Activated CD4-positive, alpha-beta T cell treated with anti-CD3 and anti-CD28 coated beads, Interleukin-2, amount 50 U/mL, for 24 hours (primary cell): ENCODE measurements around the gene QSOX2.
"Not testable (repeated sequence)": the region's sequence is repeated elsewhere in the genome, so short reads cannot be mapped to it uniquely, and the experiment has no call there.

ENCODE experiments used
- DNase-seq, 2 donors: peaks; one replicate each; pipeline ENCODE4 v3.0.0-alpha.2; 2020; ENCODE audit warnings: low read depth in 1 of 2, low spot score in 1 of 2

The QSOX2 gene

DNA sequence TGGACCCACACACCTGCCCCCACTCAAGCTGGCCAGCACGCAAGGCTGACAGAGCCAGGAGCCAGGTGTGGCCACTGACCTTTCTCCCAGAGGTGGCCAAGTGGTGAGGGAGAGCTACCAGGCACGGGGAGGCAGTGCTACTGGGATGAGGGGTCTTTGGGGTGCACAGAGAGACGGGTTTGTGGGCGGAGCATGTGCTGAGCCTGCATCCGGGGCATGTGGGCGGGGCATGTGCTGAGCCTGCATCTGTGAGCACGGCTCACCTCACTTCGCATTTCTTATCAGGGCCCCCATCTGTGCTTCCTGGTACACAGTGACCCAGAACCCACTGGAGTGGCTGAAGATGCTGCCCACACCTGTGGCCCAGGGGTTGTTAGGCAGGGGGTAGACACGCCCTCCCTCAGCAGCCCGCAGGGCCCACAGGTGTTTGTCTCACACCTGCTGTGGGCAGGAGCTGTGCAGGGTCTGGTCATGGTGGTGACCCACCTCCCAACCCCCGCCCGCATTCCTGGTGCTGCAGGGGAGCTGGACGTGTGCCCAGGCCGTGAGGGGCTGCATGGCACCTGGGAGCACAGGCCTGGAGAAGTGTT, 36.8 kb upstream of the QSOX2 start:
- DNase-seq, result no peak

DNA sequence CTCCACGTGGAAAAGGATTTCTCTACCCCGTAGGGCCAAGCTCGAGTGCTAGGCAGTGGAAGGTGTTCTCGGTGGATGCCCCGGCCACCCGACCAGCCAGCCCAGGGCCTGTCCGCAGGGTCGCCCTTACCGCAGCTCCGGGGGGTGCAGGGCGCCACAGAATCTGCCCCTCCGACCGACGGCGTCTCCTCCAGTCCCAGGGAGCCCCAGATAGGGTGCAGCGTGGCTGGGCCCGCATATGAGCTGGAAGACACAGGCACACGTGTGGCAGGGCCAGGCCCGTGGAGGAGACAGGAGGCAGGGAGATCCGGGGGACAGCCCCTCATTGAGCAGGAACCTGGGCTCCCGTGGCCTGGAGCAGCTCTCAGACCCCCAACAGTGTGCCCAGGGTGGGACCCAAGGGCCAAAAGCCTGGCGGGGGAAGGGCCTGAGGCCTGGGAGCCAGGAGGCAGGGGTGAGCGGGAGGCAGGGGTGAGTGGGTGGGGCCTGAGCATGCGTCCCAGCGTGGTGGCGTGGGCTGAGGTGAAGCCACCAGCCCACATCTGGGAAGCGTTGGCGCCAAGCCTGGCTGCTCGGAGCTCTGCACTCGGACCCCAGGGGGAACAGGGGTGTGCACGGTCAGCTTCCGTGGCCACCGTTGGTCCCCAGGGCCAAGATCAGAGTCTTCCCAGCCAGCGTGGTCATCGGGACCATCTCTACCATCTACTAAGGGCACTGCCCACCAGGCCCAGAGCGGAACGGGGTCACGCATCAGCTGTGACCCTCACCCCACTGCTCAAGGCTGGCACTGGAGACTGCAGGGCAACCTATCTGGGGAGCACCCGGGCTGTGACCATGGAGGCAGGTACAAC, 36.0 kb upstream of the QSOX2 start:
- no peak for DNase-seq

DNA sequence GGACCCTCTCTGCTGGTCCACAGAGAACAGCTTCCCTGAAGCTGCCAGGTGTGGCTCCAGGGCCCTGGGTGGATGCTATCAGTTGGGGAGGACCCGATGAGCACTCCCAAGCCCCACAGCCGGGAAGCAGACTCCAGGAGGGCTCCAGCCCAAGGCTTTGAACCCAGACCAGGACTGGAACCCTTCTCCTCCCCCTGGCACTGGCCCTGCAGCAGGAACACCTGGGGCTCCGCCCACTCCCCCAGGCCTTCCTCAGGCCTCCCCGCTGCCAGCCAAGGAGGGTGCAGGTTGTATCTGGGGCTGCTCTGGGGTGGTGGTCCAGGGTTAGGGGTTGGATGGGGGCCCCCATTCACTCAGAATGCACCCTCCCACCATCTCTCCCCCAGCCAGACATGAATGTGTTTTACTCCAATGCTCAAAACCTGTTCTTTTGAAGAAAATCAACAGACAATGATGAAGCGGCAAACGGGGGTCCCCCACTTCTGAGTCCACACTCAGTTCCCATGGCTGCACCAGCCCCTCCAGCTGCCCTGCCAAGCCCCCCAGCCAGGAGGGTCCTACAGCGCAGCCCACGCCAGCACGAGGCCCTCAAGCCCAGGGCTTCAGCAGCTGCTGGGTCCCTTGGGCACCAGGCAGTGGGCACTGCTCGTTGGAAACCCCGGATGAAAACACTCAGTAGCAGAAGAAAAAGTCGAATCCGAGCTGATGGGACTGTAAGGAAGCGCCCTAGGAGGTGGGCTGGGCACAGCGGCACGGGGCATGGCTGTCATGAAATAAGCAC, 35.1 kb upstream of the QSOX2 start:
- DNase-seq, result no peak

DNA sequence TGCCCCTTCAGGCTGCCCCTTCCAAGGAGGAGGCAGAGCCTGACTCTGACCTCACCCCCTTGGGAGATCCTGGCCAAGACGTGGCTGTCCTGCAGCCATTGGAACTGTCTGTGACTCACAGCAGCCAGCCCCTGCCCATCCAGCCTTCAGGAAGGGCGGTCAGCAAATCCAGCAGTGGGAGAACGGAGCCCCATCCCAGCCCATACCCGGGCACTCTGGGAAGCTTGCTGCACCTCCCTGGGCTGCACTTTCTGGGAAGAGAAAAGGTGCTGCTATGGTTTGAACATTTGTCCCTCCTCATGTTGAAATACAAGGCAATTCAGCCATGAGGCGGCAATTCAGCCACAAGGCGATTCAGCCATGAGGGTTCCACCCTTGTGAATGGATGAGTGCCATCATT, 33.9 kb upstream of the QSOX2 start:
- no peak for DNase-seq

DNA sequence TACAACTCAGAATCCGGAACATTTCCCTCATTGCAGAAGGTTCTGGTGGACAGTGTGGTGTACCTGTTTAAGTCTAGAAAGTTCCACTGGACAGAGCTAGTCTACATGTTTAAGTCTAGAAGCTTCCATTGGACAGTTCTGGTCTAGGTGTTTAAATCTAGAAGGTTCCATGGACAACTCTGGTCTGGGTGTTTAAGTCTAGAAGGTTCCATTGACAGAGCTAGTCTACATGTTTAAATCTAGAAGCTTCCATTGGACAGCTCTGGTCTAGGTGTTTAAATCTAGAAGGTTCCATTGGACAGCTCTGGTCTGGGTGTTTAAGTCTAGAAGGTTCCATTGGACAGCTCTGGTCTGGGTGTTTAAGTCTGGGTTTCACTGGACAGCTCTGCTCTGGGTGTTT, 33.3 kb upstream of the QSOX2 start:
- no peak for DNase-seq

DNA sequence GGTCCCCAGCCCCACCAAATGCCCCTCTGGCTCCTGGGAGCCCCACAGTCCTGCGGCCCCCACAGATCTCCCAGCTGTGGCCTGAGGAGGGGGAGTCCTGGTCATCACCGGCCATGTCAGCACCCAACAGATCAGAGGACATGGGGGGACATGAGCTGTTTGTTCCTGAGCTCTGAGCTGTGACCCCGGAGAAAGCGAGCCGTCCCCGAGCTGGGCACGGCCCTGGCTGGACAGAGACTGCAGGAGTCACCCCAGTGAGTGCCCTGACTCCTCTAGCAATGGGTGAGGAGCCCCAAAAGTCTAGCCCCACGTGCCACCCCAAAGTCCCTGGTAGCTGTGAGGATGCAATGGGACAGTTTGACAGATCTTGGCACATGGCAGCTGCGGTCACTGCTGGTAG, 32.6 kb upstream of the QSOX2 start:
- no peak for DNase-seq

DNA sequence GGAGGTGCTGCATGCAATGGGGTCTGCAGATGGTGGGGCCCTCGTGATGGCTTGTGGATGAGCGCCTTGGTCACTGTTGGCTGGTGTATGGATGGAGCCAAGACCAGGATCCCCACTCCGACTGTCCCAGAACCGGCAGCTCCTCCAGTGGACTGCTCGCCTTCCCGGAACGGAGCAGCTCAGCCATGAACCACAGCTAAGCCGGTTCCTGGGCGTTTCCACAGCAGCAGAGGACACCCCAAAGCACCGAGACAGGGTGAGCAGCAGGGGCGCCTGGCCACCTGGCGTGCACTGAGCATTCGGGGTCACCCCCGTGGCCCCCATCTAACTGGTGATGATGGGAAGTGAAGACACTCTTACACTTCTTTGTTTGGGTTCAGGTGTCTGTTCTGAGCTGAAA, 32.1 kb upstream of the QSOX2 start:
- no peak for DNase-seq

DNA sequence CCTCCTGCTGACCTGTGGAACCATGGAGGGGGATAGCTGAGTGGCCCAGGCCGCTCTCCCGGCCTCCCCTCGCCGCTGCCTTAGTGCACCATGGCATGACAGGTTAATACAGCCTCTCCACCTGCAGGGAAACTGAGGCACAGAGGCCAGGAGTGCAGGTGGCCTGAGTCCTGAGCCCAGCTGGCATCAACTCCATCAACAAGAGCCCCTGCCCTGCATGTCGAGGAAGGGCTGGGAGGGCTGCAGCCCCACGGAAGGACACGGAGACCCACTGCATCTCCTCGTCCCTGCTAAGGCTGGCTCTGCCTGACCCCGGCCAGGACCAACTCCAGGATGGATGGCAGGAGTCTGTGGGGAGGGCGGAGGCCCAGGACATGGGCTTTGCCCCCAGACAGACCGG, 31.1 kb upstream of the QSOX2 start:
- no peak for DNase-seq

DNA sequence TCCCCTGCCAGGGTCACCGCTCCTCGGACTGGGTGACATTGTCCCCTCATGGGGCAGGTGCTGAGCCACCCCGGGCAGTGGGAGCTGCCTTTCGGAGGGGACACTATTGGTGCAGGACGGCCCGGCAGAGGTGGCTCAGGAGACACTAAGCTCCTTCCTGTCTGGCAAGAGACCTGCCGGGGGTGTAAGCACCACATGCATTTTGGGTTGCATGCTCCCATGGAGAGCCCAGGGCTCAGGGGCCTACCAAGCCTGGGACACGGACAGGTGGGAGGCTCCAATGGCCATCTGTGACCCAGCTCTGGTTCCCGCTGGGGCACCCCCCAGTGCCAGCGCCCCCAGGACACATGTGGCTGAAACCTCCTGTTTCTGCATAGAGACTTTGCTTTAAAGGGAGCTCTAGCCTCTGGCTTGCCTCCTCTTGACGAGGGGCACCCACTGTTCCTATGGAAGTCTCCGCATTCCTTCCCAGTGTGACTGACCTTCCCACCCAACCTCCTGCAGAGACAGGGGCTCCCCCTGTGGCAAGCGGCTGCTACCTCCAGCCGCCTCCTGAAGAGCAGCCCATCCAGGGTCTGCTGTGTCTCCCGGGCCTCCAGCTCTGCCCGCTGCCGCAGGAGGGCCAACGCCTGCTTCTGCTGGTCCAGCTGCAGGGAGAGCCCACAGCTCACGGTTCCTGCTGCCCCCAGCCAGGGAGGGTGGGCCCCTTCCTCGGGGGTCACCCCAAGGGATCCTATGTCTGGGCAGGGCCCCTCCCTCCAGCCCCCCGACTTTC, 30.2 kb upstream of the QSOX2 start:
- DNase-seq, result no peak

DNA sequence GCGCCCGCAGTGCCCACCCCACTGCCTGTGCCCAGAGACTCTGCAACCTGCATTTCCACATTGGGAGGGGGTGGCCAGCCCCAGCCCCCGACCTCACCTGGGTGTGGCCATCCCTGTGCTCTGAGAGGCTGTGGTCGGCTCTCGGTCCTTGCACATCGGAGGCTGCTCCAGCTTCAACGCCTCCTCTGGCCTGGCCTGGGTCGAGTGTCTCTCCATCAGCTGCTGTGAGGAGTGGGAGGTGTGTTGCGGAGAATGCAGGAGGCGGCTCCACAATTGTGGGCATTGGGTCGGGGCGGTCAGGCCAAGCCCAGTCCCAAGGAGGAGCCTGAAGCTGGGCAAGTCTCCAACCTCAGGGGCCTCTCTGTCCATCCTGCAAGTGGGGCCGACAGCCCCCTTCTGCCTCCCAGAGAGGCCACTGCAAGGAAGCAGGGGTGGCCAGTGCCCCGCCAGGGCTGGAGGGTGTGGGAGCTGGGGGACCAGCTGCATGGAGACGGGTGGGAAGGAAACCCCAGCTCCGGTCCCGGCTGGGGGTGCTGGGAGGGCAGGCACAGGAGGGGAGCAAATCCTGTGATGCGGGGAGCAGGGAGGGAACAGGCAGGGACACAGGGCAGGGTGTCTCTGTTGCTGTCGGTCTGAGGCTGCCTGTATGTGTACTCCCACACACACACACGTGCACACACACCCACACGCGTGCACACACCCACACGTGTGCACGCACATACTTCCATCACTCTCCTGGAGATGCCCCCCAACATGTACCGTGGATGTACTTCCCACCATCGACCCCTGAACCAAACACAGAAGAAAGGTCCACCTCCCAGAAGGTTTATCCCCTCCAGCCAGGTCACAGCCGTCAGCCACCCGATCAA, 29.4 kb upstream of the QSOX2 start:
- no peak for DNase-seq

DNA sequence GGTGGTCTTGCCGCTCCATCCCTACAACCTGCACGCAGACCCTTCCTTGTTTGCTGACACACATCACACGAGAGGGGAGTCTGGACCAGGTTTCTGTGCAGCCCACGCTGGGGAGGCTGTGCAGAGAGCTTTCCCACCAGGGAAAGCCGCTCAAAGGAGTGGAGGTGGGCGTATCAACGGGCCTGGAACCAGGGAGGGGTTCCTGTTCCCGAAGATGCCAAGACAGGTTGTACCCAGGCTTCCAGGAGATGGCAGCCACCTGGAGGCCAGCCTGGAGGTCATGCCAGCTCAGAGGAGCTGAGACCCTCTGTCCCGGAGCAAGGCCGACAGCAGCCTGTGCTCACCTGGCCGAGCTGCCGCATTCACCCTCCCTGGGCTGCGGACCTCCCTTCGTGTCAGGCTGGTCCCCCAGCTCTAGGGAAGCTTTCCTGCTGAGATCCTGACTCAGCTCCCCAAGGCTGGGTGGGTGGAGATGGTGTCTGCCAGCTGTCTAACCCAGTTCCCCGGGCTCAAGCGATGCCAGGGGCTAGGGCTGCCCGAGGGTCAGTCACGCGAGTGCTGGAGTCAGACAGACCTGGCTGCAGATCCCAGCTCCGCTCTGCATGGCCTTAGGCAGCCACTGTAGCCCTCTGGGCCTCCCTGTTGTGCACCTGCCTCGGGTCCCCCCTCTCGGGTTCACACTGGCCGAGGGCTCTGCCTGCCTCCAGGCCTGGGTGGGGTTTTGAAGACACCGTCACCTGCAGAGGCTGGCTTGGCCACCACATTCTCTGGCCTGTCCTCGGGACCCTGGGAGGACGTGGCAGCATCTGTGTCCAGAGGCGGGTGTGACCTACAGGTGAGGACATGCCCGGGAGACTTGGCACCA, 28.5 kb upstream of the QSOX2 start:
- DNase-seq, result no peak

DNA sequence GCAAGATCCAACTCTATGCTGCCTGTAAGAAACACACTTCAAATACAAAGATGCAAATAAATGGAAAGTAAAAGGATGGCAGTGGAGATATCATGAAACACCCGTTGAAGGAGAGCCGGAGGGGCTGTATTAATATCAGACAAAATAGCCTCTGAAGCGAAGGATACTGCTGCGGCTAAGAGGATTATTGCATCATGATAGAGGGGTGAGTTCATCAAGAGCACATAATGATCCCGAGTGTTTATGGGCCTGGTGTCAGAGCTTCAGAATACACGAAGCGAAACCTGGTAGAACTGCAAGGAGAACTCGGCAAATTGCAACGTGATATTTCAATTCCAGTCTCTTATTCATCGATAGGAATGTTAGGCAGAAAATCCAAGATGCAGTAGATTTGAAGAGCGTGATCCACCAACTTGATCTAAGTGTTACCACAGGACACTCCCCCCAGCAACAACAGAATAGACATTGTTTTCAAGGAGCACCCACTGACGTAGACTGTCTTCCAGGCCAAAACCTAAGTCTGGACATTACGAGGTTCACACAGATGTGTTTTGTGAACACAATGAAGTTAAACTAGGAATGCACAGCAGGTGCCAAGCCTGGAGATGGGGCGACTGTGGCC, 27.7 kb upstream of the QSOX2 start:
- no peak for DNase-seq

DNA sequence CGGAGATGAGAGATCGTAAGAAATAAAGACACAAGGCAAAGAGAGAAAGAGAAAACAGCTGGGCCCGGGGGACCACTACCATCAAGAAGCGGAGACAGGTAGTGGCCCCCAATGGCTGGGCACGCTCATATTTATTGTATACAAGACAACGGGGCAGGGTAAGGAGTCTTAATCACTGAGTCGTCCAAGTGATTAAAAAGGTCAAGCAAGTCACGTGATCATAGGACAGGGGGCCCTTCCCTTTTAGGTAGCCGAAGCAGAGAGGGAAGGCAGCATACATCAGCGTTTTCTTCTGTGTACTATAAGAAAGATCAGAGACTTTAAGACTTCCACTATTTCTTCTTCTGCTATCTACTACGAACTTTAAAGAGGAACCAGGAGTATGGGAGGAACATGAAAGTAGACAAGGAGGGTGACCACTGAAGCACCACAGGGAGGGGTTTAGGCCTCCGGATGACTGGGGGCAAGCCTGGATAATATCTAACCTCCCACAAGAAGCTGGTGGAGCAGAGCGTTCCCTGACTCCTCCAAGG, 24.6 kb upstream of the QSOX2 start:
- no peak for DNase-seq

DNA sequence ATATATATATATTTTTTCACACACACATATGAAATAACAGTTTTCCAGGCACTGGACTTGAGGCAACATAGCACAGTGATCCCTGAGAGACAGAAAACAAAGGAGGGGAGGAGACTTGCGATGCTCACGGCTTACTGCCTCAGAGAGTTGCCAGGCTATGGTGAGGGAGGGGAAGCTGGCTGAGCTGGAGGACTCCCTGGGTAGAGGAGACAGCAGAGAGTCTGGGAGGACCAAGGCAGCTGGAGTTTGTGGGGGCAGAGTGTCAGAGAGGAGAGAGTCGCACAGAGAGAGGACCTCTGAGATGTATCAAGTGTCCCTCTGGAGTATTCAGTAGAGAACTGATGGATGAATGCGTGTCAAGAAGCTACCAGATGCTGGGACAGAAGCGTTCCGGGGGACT, 23.1 kb upstream of the QSOX2 start:
- DNase-seq, result no peak

DNA sequence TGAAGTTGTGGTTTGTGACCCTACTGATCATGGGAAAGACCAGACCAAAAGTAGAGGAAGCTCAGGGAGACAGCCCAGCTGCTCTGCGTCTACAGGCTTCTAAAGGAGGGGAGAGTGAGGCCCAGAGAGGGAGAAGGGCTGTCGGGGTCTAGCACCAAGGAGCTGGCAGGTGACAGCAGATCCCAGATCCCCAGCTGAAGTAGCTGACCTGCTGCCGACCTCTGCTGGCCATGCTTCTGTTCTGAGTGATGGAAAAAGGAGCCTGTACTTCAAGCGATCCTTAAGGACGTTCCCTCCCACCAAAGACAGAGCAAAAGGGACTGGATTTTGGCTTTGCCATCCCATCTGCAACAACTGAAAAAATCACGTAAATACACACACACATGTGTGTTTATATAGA, 22.7 kb upstream of the QSOX2 start:
- no peak for DNase-seq

DNA sequence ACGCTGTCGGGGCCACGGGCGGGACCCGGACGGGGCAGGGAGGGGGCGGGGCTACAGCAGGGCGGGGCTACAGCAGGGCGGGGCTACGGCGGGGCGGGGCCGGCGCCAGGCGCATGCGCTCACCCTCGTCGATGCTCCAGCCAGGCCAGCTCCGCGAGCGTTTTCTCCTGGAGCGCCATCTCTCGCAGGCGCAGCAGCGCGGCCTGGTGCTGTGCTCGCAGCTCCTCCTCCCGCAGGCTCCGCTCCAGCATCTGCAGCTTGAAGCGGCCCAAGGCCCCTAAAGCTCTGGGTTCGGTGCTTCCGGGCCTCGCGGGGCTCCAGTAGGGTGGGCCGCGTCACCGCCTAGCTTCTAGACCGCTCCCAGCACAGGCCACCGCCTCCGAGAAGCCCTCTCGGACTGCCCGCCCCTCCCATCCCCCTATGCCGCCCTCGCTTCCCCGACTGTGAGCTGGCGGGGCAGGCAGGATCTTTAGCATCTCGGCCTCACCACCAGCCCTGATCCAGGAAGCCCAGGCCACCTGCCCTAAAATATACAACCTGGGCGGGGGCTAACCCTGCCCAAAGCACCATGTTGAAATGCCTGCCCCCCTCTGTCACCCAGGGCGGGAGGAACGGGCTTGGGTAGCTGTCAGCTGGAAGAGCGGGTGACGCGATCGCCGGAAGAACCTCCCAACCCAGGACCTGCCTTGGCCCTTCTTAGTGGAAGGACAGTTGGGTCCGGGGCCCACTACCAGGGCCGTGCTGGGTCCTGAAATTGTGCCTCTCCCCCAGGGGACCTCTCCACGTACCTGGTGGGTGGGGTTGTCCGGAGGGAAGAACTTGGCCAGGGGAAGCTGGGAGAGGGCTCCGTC, 21.9 kb upstream of the QSOX2 start:
- peak; percentile 77 to 81 for DNase-seq

DNA sequence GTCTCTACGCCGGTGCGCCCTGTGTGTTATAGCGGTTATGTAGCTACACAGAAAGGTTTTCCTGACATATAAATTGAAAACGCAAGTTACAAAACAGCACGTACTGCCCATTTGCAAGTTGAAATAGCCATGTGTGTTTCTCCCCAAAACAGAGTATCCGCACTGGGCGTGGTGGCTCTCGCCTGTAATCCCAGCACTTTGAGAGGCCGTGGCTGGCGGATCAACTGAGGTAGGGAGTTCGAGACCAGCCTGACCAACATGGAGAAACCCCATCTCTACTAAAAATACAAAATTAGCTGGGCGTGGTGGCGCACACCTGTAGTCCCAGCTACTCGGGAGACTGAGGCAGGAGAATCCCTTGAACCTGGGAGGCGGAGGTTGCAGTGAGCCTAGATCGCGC, 21.0 kb upstream of the QSOX2 start:
- DNase-seq, result not testable (repeated sequence)
